ENCODE measurements around the gene TMEM222.
A peak's percentile ranks its signal among the peaks of the same experiment; 100 is the strongest.

Gene TMEM222

DNA sequence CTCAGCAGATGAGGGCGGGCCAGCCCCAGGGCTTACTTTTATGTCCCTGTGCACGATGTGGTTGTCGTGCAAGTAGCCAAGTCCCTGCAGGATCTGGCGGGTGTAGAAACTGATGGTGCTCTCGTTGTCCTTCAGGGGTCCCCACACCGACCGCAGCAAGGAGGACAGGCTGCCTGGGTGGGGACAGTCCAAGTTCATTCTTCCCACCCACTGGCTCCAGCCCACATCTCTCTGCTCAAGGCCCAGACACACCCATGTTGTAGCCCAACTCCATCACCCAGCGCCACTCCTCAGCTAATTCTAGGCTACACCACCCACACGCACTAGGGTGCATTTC, 37.8 kb downstream of the TMEM222 start:
- DNase-seq (ENCODE audit: low read depth in 2 of 2): no peak

DNA sequence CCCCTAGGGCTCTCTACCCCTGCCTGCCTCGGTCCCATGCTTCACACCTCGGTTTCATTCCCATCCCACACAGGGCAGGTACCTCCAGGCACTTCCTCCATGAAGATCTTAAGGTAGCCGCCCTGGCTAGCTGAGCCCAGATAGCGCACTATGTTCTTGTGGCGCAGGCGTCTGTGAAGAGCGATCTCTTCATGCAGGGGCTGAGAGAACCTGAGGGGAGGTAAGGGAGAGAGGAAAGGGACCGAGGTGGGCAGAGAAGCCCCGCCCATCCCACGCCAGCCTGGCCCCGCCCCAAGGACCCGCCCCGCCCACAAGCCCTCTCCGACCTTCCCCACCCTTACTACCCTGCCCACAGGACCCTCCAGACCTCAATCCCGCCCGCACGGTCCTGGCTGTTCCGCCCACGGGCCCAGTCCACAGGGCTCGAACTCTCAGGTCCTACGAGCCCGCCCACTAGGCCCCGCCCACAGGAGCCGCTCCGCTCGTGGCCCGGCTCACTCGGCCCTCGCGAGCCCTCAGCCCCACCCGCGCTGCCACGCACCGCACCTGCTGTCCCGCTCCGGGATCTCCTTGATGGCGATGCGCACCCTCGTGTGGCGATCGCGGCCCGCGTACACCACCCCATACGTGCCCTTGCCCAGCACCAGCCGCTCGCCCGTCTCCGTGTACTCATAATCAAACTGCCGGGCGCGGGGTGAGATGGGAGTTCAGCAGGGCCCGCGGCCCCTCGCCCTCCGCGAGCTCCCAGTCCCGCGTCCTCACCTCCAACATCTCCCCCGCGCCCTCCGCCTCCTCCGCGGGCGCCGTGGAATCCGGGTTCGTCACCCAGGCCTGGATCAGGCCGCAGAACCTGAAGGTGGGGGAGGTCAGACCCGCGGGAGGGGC, 38.4 kb downstream of the TMEM222 start:
- no peak for DNase-seq (ENCODE audit: low read depth in 2 of 2)

DNA sequence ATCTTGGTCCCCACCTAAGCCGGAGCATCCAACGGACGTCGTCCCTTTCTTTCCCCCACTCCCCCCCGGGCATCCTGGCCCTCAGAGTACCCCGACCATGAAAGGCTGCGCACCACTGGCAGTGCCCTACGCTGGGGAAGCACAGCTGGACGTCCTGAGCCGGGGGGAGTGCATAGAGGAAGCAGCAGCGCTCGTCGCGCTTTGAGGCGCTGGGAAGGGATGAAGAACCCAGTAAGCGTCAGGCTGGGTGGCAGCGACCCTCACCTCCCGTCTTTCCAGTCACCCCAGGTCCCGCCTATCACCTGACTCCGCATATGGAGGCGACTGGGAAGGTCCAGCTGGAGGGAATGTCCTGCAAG, 39.1 kb downstream of the TMEM222 start:
- no peak for DNase-seq (ENCODE audit: low read depth in 2 of 2)

DNA sequence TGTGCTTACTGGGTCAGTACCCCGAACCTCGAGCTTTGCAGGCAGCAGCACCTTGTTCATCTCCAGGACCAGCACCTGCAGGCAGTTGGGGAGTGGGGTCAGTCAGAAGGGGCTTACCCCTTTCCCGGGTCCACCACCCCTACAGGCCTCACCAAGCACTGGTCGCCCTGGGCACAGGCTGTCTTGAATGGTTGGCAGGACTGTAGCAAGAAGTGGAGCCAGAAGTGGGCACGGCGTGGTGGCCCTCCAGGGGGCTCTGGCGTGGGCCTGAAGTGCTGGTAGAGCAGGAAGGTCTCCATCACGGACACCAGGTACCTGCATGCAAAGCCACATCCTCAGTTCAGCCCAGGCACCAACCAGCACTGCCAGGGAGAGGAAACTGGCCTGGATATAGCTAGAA, 39.6 kb downstream of the TMEM222 start:
- DNase-seq (ENCODE audit: low read depth in 2 of 2): no peak

DNA sequence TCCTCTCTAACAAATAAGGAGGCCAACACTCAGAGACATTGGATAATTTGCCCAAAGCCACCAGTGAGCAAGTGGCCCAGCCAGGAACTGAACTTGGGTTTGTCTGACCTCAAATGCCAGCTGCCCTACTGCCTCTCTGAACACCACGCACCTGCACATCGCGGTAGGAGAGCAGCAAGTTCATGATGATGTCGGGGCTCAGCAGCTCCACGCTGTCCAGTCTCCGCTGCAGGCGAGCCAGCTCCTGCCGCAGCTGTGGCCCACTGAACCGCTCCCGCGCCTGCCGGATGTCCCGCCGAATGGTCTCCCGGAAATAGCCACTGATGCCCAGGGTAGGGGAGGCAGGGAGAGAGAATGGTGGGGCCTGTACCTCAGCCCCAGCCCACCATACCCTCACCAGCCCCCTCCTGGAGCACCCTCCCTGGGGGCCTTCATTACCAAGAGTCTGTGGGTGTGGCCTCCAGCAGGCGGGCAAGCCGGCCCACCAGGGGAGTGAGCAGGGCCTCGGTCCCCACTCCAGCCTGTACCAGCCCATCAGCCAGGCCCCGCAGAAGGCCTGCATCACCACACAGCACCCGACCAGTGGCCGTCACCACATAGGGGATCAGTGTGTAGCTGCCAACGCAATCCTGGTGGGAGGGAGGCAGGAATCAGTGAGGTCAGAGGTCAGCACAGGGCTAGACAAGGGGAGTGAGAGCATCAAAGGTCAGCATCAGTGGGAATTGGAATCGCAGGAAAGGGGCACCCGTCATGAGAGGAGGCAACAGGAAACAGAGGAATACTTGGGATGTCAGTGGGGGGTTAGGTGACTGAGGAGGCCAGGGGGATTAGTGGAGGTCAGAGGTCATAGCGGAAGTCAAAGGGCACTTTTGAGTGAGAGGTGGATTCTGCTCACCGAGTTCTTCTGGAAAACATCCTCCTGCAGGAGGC, 42.1 kb downstream of the TMEM222 start:
- no peak for DNase-seq (ENCODE audit: low read depth in 2 of 2)

DNA sequence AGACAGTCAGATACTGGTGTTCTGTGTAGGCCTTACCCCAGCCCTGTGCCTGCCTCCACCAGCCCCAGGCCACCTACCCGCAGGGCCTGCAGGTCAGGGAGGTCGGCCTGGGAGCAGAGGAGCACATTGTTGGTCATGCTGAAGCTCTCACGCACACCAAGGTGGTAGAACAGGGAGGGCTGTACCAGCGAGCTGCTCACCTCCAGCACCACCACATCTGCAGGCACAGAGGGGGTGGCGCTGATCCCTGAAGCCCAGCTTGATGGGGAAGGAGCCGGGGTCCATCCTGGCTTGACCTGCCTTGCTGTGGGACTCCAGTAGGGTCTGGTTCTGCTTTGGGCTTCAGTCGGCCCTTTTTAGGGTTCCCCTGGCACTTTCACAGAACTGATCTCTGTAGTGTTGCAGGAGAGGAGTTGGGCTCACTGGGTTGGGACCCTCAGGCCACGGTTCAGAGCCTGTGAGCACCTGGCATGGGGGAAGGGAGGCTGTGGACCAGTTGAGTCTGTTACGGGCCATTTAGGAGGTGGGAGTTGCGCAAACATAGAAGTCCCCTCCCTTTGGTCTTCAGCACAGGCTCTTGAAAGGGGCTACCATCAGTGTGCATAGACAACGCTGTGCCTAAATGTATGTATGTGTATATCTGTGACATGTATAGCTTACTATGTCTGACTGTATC, 42.9 kb downstream of the TMEM222 start:
- no peak for DNase-seq (ENCODE audit: low read depth in 2 of 2)

GRCh38 chr1:27365372-27366112, 43.6 kb downstream of the TMEM222 start:
- DNase-seq (ENCODE audit: low read depth in 2 of 2): peak in 1 of 2 donors; percentile 63

DNA sequence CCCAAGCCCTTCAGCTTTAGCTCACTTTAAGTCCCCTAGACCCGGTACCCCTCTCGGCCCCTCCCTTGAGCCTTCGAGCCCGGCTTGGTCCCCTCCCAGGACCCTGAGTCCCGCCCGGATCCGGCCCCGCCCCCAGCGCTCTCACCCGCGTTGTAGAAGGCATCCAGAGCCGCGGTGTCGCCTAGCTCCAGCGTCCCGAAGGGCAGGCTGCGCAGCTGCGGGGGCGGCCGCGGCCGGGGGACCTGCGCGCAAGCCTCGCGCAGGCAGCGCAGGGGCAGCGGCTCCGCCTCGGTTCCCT, 44.1 kb downstream of the TMEM222 start:
- DNase-seq (ENCODE audit: low read depth in 2 of 2): peak in 1 of 2 donors; percentile 47

- DNase-seq (ENCODE audit: low read depth in 2 of 2): no peak
These were observed 44.6 kb downstream of the TMEM222 start, which contains the start of gene MAP3K6 for GRCh38 chr1:27366411-27367159. Gene MAP3K6, minus strand, starts transcription at chr1:27366961. Its CDS starts 364 bp downstream, at chr1:27366597.

DNA sequence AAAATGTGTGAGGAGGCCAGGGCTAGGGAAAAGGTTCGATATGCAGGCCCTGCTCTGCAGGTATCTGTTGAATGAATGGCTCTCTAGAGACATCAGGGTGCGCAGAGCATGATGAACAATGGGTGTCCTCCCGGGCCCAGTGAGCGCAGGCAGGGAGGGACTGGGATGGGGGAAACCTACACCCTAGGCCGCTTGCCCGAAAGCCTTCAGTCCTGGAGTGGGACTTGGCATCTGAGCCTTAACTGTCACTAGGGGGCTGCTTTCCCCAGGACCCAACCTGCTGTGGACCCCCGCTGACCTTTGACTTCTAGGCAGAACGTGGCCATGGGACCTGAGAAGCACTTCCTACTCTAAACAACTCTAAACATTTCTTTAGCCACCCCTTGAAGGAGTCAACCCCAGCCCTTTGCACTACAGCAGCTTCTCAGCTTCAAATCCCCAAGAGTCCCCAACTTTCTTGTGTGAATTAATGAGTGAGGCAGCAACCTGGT, 45.2 kb downstream of the TMEM222 start:
- no peak for DNase-seq (ENCODE audit: low read depth in 2 of 2)

- no peak for DNase-seq (ENCODE audit: low read depth in 2 of 2)
These were observed 47.1 kb downstream of the TMEM222 start for GRCh38 chr1:27368869-27369582.

DNA sequence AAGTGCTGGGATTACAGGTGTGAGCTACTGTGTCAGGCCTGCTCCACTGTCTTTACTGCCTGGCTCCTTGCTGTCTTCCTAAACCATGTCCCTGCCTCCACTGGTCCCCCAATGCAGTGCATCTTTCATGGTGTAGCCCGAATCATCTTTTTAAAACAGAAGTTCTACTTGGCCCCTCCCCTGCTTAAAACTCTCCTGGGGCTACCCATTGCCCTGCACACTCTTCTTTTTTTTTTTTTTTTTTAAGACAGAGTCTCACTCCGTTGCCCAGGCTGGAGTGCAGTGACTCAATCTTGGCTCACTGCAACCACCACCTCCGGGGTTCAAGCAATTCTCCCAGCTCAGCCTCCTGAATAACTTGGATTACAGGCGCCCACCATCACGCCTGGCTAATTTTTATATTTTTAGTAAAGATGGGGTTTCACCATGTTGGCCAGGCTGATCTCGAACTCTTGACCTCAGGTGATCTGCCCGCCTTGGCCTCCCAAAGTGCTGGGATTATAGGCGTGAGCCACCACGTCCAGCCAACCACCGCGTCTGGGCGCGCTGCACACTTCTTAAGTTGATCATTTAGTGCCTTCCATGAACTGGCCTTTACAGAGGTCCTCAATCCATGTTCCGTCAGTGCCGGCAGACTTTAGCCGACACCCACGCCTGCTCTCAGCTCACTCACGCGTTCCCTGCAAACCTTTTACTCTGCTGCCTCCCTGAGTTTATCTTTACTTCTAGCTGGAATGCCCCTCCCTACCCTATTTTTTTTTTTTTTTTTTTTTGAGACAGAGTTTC, 50.3 kb downstream of the TMEM222 start:
- DNase-seq (ENCODE audit: low read depth in 2 of 2): no peak

- no peak for DNase-seq (ENCODE audit: low read depth in 2 of 2)
These were observed 51.1 kb downstream of the TMEM222 start for GRCh38 chr1:27372808-27373690.

DNA sequence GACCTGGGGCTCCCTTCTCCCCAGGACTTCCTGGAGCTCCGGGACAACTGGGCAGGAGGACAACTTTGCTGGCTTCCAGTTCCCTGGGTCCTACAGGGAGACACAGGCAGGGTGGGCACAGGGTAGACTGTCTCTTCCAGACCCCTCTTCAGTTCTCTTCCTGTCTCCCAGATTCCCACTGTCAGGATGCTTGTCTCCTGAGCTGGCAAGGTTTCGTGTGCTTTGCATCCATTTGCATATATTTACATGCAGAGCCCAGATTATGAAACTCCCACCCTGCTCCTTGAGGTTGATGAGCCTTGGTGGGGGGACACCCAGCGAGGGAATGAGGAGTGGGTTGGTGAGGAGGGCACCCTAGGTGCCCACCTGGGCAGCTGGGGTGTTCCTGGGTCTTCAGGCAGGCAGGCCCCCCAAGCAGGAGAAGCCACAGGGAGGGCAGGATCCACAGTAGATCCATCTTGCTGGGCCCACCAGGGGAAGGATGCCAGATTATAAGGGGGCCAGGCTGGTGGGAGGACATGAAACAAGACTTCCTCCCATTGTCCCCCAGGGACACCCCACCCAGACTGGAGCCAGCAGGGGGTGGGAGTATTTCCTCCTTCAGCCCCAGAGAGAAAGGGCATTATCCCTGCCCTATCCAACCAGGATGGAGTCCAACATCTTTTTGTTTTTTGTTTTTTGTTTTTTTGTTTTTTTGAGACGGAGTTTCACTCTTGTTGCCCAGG, 52.6 kb downstream of the TMEM222 start, which contains the start of gene FCN3:
Gene FCN3 (minus strand): TSS at position 463 of the 725 bp plus-strand sequence. CDS start 6 bp downstream, at position 457.
- DNase-seq (ENCODE audit: low read depth in 2 of 2): no peak

- no peak for DNase-seq (ENCODE audit: low read depth in 2 of 2)
These were observed 56.0 kb downstream of the TMEM222 start for GRCh38 chr1:27377760-27378495.

DNA sequence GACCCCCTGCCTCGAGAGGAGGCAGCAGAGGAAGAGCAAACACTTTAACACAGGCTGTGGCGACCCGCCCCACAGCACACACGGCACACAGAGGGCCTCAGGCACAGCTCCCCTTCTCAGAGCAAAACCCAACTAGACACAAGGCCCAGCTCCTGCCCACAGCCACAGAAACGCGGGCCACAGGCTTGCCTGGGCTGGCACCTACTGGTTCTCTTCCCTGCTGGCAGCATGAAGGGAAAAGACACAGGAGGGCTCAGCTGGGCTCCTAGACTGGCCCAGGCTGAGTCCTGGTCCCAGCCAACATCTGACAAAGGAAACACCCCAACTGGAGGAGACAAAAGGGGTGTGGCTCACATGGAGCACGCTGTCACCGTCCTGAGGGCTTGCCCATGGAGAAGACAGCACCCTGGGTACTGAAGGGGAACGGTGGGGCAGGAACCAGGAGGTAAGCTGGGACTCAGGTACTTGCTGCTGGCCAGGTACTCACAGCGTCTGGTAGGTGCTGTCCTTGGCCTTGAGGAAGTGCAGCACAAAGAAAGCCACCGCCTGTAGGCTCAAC, 57.7 kb downstream of the TMEM222 start:
- no peak for DNase-seq (ENCODE audit: low read depth in 2 of 2)
